ENCODE results near the gene FKBP8.

- TF ChIP-seq TCF12 (IDR thresholded peaks at IDR 0.05; ENCODE audit: low read depth): no peak
- TF ChIP-seq TAF1 (IDR thresholded peaks at IDR 0.05; ENCODE audit: low read depth): no peak
- no peak for TF ChIP-seq MAX (IDR thresholded peaks at IDR 0.05)
Observed at GRCh38 chr19:18576383-18576782, 33.0 kb upstream of the FKBP8 start.

Data from Ishikawa (cell line).